ENCODE measurements around the gene NMRAL1.

NMRAL1 gene

GRCh38 chr16:4510747-4511426, 36.5 kb upstream of the NMRAL1 start:
- DNase-seq (ENCODE audit: extremely low read depth, low read depth) = no peak
- no peak for TF ChIP-seq CTCF (IDR thresholded peaks at IDR 0.05; ENCODE audit: low read depth, low read length)

GRCh38 chr16:4510131-4510530, 35.7 kb upstream of the NMRAL1 start:
- TF ChIP-seq CTCF (IDR thresholded peaks at IDR 0.05; ENCODE audit: low read depth, low read length) = no peak
- no peak for DNase-seq (ENCODE audit: extremely low read depth, low read depth)

- TF ChIP-seq CTCF (IDR thresholded peaks at IDR 0.05; ENCODE audit: low read depth, low read length) = no peak
- DNase-seq (ENCODE audit: extremely low read depth, low read depth) = no peak
Observed at GRCh38 chr16:4509420-4509819, 35.0 kb upstream of the NMRAL1 start.

GRCh38 chr16:4508806-4509205, 34.4 kb upstream of the NMRAL1 start:
- TF ChIP-seq CTCF (IDR thresholded peaks at IDR 0.05; ENCODE audit: low read depth, low read length) = no peak
- DNase-seq (ENCODE audit: extremely low read depth, low read depth) = no peak

GRCh38 chr16:4507588-4508345, 33.3 kb upstream of the NMRAL1 start:
- no peak for DNase-seq (ENCODE audit: extremely low read depth, low read depth)
- TF ChIP-seq CTCF (IDR thresholded peaks at IDR 0.05; ENCODE audit: low read depth, low read length) = no peak

- peak; percentile 87 for TF ChIP-seq CTCF (IDR thresholded peaks at IDR 0.05; ENCODE audit: low read depth, low read length)
- peak; percentile 45 for DNase-seq (ENCODE audit: extremely low read depth, low read depth)
Observed at GRCh38 chr16:4506450-4506849, 32.0 kb upstream of the NMRAL1 start.

GRCh38 chr16:4505356-4506147, 31.1 kb upstream of the NMRAL1 start:
- DNase-seq (ENCODE audit: extremely low read depth, low read depth) = no peak
- TF ChIP-seq CTCF (IDR thresholded peaks at IDR 0.05; ENCODE audit: low read depth, low read length) = no peak
